GM12878 (cell line): ENCODE data around the gene CISTR. TPM values are rescaled to one million over a fixed set of nuclear protein-coding genes. Genes with fewer than 3 reads are reported as not detected.
A peak's percentile ranks its signal among the peaks of the same experiment; 100 is the strongest.

Experiments
- ATAC-seq: fragments of 200-7000 bp; cut with Tn5 transposase; 3 replicates; pipeline ENCODE4 v1.9.1; 2020; ENCODE audit warnings: mild to moderate bottlenecking, moderate library complexity
- BruUV-seq: library from RNA; stranded (reverse); fragments of 400-500 nt; replicated peaks from 2 replicates; lab custom pipeline; 2021; lab: Mats Ljungman, UMichigan
- CTCF ChIA-PET: fragments of 300-600 bp; sonication (Branson Sonifier 250); formaldehyde crosslinking; extraction: SDS; loops from one replicate; lab custom pipeline; 2021; ENCODE audit warnings: inconsistent platforms; lab: Yijun Ruan, JAX
- POLR2A ChIA-PET: fragments of 350-600 bp; formaldehyde crosslinking; extraction: SDS; loops from one replicate; lab custom pipeline; 2021; ENCODE audit warnings: inconsistent platforms; lab: Charles Lee
- RAD21 ChIA-PET: fragments of 300-600 bp; sonication (Branson Sonifier 250); formaldehyde crosslinking; loops from one replicate; lab custom pipeline; 2023; ENCODE audit warnings: antibody characterized with exemption; ENCODE audit not compliant: unreplicated experiment; lab: Charles Lee
- SMC1A ChIA-PET: fragments of 300-600 bp; sonication (Branson Sonifier 250); formaldehyde crosslinking; loops from one replicate; lab custom pipeline; 2023; ENCODE audit not compliant: unreplicated experiment, uncharacterized antibody; lab: Charles Lee
- DNase-seq: peaks from one replicate; pipeline ENCODE4 v3.0.0-alpha.2; 2011; ENCODE audit warnings: low read depth, low spot score
- FAIRE-seq: peaks from 3 replicates; lab custom pipeline; 2011; peaks lifted over from hg19 to GRCh38; lab: Jason Lieb, UNC
- H2AFZ ChIP-seq: 2 replicates; pipeline ENCODE4 v1.6.0; 2011; ENCODE audit warnings: low read depth, low read length, control low read depth; ENCODE audit not compliant: control insufficient read depth
- H3K27ac ChIP-seq: 2 replicates; pipeline ENCODE4 v1.5.1; 2011; ENCODE audit warnings: control low read depth; ENCODE audit not compliant: control insufficient read depth, insufficient read depth
- H3K27me3 ChIP-seq, 2 experiments: replicated peaks in 1 of 2; 2 replicates each; pipeline versions ENCODE4 v1.6.0 to v1.6.1; 2011; ENCODE audit warnings: low read length in 1 of 2; ENCODE audit not compliant: control insufficient read depth in 2 of 2, insufficient read depth in 2 of 2
- H3K36me3 ChIP-seq, 2 experiments: 2 replicates each; pipeline ENCODE4 v1.5.1; 2011; ENCODE audit warnings: low read length in 1 of 2; ENCODE audit not compliant: control insufficient read depth in 2 of 2, insufficient read depth in 2 of 2
- H3K4me1 ChIP-seq: 2 replicates; pipeline ENCODE4 v1.6.1; 2011; ENCODE audit warnings: mild to moderate bottlenecking, low read length, moderate library complexity, mixed read lengths; ENCODE audit not compliant: control insufficient read depth, insufficient read depth
- H3K4me2 ChIP-seq: 2 replicates; pipeline ENCODE4 v1.6.0; 2011; ENCODE audit warnings: control low read depth; ENCODE audit not compliant: control insufficient read depth, insufficient read depth
- H3K4me3 ChIP-seq: fragments of 200-600 bp; sonication (generic); 2 replicates; pipeline ENCODE4 v1.5.1; 2016
- H3K79me2 ChIP-seq: 2 replicates; pipeline ENCODE4 v1.6.0; 2011; ENCODE audit warnings: low read length; ENCODE audit not compliant: control insufficient read depth, insufficient read depth
- H3K9ac ChIP-seq: 2 replicates; pipeline ENCODE4 v1.8.0; 2011; ENCODE audit warnings: low read length, control low read depth, mixed read lengths; ENCODE audit not compliant: control insufficient read depth, insufficient read depth
- H3K9me3 ChIP-seq: replicated peaks from 3 replicates; pipeline ENCODE4 v1.5.1; 2011; ENCODE audit warnings: mild to moderate bottlenecking, low read length; ENCODE audit not compliant: control insufficient read depth, insufficient read depth
- H4K20me1 ChIP-seq: 2 replicates; pipeline ENCODE4 v1.6.0; 2011; ENCODE audit not compliant: control insufficient read depth, insufficient read depth
- BCL11A ChIP-seq: IDR thresholded peaks from 2 replicates; pipeline ENCODE4 v1.6.1; 2011; ENCODE audit warnings: low read depth, low read length
- KAT2A ChIP-seq: conservative IDR thresholded peaks from 2 replicates; pipeline ENCODE4 v1.6.1; 2011; ENCODE audit warnings: low read depth, low read length; ENCODE audit not compliant: control insufficient read depth
- MEF2B ChIP-seq: fragments of 450-650 bp; IDR thresholded peaks from 2 replicates; pipeline ENCODE4 v1.6.1; 2018; ENCODE audit warnings: mild to moderate bottlenecking, moderate library complexity; ENCODE audit not compliant: partially characterized antibody, poor library complexity, severe bottlenecking
- NR2C2 ChIP-seq: IDR thresholded peaks from 2 replicates; pipeline ENCODE4 v1.6.1; 2011; ENCODE audit warnings: borderline replicate concordance, low read depth; ENCODE audit not compliant: control insufficient read depth, insufficient read length
- NRF1 ChIP-seq: conservative IDR thresholded peaks from 2 replicates; pipeline ENCODE4 v1.6.1; 2011; ENCODE audit warnings: mild to moderate bottlenecking, low read depth, low read length, improper control_type of control experiment
- SIX5 ChIP-seq: IDR thresholded peaks from 2 replicates; pipeline ENCODE4 v1.6.1; 2011; ENCODE audit warnings: mild to moderate bottlenecking, low read depth, low read length, moderate library complexity; ENCODE audit not compliant: severe bottlenecking
- YBX1 ChIP-seq: fragments of 450-650 bp; IDR thresholded peaks from 2 replicates; pipeline ENCODE4 v1.6.1; 2016; ENCODE audit warnings: antibody characterized with exemption
- ZNF217 ChIP-seq: fragments of 450-650 bp; IDR thresholded peaks from 2 replicates; pipeline ENCODE4 v1.6.1; 2017; ENCODE audit warnings: antibody characterized with exemption, mild to moderate bottlenecking
- ZSCAN29 ChIP-seq: fragments of 450-650 bp; IDR thresholded peaks from 2 replicates; pipeline ENCODE4 v1.6.1; 2017; ENCODE audit warnings: mild to moderate bottlenecking, moderate library complexity
- WGBS: methylation state at CpG from one replicate; pipeline ENCODE4 v1.1.6; 2016; ENCODE audit warnings: low lambda C conversion rate; ENCODE audit not compliant: insufficient replicate concordance, insufficient coverage; ENCODE audit errors: missing lambda C conversion rate; 5-methylcytosine and 5-hydroxymethylcytosine counted together
- in situ Hi-C: fragments of 300-500 bp; cut with MboI; formaldehyde crosslinking; loops from 9 replicates; pipeline ENCODE4 v1.14.3; 2018; ENCODE audit warnings: mixed read lengths
- intact Hi-C: fragments of 100-400 bp; cut with micrococcal nuclease; formaldehyde crosslinking; loops from one replicate; pipeline ENCODE4 v1.14.2; 2022; ENCODE audit not compliant: unreplicated experiment
- polyA plus RNA-seq, 11 experiments: library from polyadenylated mRNA; depleted of rRNA in 4 of 11; unstranded in 6 of 11; stranded (reverse) in 5 of 11; fragments of >200 nt; fragmentation: Nextera tagmentation in 4 of 11; fragmentation: Illumina TruSeq in 1 of 11; extraction: Ambion mirVana in 4 of 11; extraction: Trizol in 1 of 11; gene quantifications; 1 replicate in 1 of 11; 2 replicates in 10 of 11; pipeline versions ENCODE4 v1.2.1 to v1.2.3, GENCODE V29; 2011 to 2016; ENCODE audit warnings: inconsistent platforms in 2 of 11, missing spikeins in 2 of 11, low read depth in 1 of 11
- total RNA-seq, 4 experiments: library from RNA; depleted of rRNA in 3 of 4; stranded (reverse); fragments of >200 nt in 3 of 4; fragmentation: Illumina TruSeq in 1 of 4; extraction: Trizol in 1 of 4; gene quantifications; 2 replicates each; pipeline versions ENCODE4 v1.2.1 to v1.2.3, GENCODE V29; 2013 to 2021
- TF ChIP-seq, protein P1 (sequence below): fragments of 450-650 bp; IDR thresholded peaks from 2 replicates; pipeline ENCODE4 v1.6.1; 2016; ENCODE audit warnings: mild to moderate bottlenecking
- TF ChIP-seq, protein P2 (sequence below): IDR thresholded peaks from 2 replicates; pipeline ENCODE4 v1.6.1; 2011; ENCODE audit warnings: mild to moderate bottlenecking, low read depth, low read length, moderate library complexity; ENCODE audit not compliant: insufficient replicate concordance
- TF ChIP-seq, protein P3 (sequence below): IDR thresholded peaks from 2 replicates; pipeline ENCODE4 v1.6.1; 2011; ENCODE audit warnings: borderline replicate concordance, low read depth, mild to moderate bottlenecking, moderate library complexity, mixed read lengths, low read length; ENCODE audit not compliant: insufficient read depth; ENCODE audit errors: extremely low read length
- TF ChIP-seq, protein P4 (sequence below): fragments of 450-650 bp; IDR thresholded peaks from 2 replicates; pipeline ENCODE4 v1.6.1; 2017; ENCODE audit warnings: mild to moderate bottlenecking, moderate library complexity

CISTR gene
- total and polyA plus RNA-seq, 10 of the 15 experiments (the other 5 are each of a cell fraction or from before 2014, with no cell fraction given), result 0.26 TPM; not detected in 9

DNA sequence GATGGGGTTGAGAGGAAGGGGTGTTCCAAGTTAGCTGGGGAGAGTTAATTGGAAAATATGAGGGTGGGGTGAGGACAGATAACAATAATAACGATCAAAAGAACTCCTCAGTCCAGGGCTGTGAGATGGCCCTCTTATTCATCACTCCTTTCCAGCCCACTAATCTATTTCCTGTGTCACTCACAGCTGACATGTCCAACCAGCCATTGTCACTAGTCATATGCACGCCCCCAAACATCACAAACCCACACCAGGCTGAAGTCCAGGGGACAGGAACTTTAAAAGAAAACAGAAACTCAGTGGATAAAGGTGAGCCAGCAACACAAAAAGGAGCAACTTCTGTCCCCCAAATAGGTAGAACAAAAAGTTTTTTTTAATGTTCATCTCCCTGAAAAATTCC, 25.4 kb downstream of the CISTR start (continued):
- TF ChIP-seq, protein P1, sequence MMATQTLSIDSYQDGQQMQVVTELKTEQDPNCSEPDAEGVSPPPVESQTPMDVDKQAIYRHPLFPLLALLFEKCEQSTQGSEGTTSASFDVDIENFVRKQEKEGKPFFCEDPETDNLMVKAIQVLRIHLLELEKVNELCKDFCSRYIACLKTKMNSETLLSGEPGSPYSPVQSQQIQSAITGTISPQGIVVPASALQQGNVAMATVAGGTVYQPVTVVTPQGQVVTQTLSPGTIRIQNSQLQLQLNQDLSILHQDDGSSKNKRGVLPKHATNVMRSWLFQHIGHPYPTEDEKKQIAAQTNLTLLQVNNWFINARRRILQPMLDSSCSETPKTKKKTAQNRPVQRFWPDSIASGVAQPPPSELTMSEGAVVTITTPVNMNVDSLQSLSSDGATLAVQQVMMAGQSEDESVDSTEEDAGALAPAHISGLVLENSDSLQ, result peak; percentile 97
- TF ChIP-seq YBX1 (no peak), SIX5 (peak; percentile 1), ZSCAN29 (no peak), ZNF217 (no peak), MEF2B (no peak)
- TF ChIP-seq, protein P2, sequence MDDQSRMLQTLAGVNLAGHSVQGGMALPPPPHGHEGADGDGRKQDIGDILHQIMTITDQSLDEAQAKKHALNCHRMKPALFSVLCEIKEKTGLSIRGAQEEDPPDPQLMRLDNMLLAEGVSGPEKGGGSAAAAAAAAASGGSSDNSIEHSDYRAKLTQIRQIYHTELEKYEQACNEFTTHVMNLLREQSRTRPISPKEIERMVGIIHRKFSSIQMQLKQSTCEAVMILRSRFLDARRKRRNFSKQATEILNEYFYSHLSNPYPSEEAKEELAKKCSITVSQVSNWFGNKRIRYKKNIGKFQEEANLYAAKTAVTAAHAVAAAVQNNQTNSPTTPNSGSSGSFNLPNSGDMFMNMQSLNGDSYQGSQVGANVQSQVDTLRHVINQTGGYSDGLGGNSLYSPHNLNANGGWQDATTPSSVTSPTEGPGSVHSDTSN, result peak; percentile 88

DNA sequence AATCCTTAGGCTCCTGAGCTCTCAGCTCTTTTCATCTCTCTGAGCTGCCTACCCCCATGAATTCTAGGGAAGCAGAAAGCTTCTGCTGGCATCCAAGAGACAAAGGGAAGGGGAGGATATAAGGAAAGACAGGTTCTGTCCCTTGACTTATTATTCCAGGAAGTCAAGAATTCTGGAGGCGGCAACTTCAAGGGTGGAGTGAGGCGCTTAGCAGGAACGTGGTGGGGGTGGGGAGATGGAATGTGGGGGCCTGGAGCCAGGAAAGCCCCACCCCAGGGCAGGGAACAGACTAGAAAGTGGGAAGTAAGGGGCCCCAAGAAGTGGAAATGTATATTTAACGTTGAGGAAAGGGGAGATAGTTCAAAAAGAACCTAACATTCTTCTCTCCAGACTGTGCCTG, 26.0 kb downstream of the CISTR start:
- Histone ChIP-seq H3K4me1 (peaks cover 22% of the 10 kb centered on the region), H3K4me3 (no peak overlapping the region), H3K27ac (no peak overlapping the region), H3K9ac (no peak overlapping the region), H3K27me3 (no peaks in the 10 kb centered on the region), H4K20me1 (no peaks in the 10 kb centered on the region), H3K79me2 (no peaks in the 10 kb centered on the region), H2AFZ (no peak overlapping the region), H3K4me2 (0 out of 2 replicates have a peak overlapping the region, but pooled peaks have one; percentile 78), H3K9me3 (no peaks in the 10 kb centered on the region), H3K36me3 (no peaks in the 10 kb centered on the region)
- WGBS, result 52% methylated on average over 4 of the region's 4 CpGs
- FAIRE-seq (no peak), ATAC-seq (no peak), DNase-seq (no peak)
- in situ Hi-C loops, result no loop called here
- SMC1A ChIA-PET, result interaction anchor here (0.7 to 11.0 kb wide), 5 partner anchors 8 to 31 kb away, joined by 3 to 128 read pairs (median 6); no protein-coding TSS in a partner anchor
- no TSS peak for BruUV-seq
- intact Hi-C loops, result no loop called here
- POLR2A ChIA-PET, result interaction anchor here (0.5 to 1.2 kb wide), 5 partner anchors 9 to 357 kb away, joined by 3 to 4 read pairs (median 3); no protein-coding TSS in a partner anchor
- RAD21 ChIA-PET, result interaction anchor here (0.7 to 5.9 kb wide), 4 partner anchors 13 to 31 kb away, joined by 4 to 48 read pairs (median 6); no protein-coding TSS in a partner anchor
- CTCF ChIA-PET, result interaction anchor here (0.6 to 18.6 kb wide), 5 partner anchors 17 to 120 kb away, joined by 3 to 341 read pairs (median 36); partner anchors contain the start of gene ATP5MC2
- TF ChIP-seq, protein P3, sequence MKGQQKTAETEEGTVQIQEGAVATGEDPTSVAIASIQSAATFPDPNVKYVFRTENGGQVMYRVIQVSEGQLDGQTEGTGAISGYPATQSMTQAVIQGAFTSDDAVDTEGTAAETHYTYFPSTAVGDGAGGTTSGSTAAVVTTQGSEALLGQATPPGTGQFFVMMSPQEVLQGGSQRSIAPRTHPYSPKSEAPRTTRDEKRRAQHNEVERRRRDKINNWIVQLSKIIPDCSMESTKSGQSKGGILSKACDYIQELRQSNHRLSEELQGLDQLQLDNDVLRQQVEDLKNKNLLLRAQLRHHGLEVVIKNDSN, result no peak
- TF ChIP-seq, protein P4, sequence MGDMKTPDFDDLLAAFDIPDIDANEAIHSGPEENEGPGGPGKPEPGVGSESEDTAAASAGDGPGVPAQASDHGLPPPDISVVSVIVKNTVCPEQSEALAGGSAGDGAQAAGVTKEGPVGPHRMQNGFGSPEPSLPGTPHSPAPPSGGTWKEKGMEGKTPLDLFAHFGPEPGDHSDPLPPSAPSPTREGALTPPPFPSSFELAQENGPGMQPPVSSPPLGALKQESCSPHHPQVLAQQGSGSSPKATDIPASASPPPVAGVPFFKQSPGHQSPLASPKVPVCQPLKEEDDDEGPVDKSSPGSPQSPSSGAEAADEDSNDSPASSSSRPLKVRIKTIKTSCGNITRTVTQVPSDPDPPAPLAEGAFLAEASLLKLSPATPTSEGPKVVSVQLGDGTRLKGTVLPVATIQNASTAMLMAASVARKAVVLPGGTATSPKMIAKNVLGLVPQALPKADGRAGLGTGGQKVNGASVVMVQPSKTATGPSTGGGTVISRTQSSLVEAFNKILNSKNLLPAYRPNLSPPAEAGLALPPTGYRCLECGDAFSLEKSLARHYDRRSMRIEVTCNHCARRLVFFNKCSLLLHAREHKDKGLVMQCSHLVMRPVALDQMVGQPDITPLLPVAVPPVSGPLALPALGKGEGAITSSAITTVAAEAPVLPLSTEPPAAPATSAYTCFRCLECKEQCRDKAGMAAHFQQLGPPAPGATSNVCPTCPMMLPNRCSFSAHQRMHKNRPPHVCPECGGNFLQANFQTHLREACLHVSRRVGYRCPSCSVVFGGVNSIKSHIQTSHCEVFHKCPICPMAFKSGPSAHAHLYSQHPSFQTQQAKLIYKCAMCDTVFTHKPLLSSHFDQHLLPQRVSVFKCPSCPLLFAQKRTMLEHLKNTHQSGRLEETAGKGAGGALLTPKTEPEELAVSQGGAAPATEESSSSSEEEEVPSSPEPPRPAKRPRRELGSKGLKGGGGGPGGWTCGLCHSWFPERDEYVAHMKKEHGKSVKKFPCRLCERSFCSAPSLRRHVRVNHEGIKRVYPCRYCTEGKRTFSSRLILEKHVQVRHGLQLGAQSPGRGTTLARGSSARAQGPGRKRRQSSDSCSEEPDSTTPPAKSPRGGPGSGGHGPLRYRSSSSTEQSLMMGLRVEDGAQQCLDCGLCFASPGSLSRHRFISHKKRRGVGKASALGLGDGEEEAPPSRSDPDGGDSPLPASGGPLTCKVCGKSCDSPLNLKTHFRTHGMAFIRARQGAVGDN, result no peak
- TF ChIP-seq ZSCAN29 (no peak), KAT2A (no peak), NR2C2 (no peak), BCL11A (no peak), NRF1 (no peak)
